ENCODE results near the gene FER1L5. TPM values are rescaled to one million over a fixed set of nuclear protein-coding genes. Genes with fewer than 3 reads are reported as not detected.

FER1L5 gene
- total RNA-seq, 2 experiments from 2014 or later: not detected

DNA sequence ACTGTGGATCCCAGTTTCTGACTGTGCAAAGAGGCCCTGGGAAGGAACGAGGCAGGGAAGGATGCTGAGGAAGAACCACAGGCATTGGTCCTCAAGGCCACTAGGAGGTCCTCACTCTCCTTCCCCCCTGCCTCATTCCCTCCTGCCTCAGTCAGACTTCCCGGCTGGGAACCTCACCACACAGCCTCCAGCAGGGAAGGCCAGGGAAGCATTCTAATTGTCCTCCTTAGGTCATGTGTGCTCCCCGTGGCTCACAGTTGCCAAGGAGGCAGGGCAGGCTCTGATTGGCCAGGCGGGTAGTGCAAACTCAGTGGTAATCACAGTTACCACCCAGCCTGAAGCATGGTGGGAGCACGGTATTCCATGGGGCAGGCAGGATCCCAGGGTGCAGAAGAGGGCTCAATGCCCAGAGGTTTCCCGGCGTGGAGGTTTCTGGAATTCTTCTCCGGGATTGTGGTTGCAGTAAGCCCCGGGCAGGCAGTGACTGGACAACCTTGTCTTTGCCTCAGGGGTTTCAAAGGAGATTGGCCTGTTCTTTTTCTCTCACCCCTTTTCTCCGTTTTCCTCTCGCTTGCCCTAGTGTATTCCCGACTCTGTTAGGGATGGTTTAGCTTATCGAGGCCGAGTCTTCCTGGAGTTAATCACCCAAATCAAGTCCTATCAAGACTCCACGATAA, 27.1 kb downstream of the FER1L5 start:
- no peaks in the 10 kb centered on the region for H3K4me1 Mint-ChIP-seq (ENCODE audit: low read depth)
- H3K27me3 Mint-ChIP-seq: no peaks in the 10 kb centered on the region
- no peak overlapping the region for H3K4me3 ChIP-seq (ENCODE audit: low read length)
- H3K36me3 Mint-ChIP-seq (ENCODE audit: low read depth): no peaks in the 10 kb centered on the region
- no peaks in the 10 kb centered on the region for H3K9me3 ChIP-seq (ENCODE audit: control insufficient read depth in 1 of 2, insufficient read depth in 1 of 2, low read length in 2 of 2)
- DNase-seq: no peak
- TF ChIP-seq, protein P1, sequence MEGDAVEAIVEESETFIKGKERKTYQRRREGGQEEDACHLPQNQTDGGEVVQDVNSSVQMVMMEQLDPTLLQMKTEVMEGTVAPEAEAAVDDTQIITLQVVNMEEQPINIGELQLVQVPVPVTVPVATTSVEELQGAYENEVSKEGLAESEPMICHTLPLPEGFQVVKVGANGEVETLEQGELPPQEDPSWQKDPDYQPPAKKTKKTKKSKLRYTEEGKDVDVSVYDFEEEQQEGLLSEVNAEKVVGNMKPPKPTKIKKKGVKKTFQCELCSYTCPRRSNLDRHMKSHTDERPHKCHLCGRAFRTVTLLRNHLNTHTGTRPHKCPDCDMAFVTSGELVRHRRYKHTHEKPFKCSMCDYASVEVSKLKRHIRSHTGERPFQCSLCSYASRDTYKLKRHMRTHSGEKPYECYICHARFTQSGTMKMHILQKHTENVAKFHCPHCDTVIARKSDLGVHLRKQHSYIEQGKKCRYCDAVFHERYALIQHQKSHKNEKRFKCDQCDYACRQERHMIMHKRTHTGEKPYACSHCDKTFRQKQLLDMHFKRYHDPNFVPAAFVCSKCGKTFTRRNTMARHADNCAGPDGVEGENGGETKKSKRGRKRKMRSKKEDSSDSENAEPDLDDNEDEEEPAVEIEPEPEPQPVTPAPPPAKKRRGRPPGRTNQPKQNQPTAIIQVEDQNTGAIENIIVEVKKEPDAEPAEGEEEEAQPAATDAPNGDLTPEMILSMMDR (IDR thresholded peaks at IDR 0.05): no peak
- H3K27ac Mint-ChIP-seq: no peak overlapping the region
- POLR2A ChIA-PET: no interaction called here
- no peaks in the 10 kb centered on the region for H3K4me1 ChIP-seq (ENCODE audit: insufficient read depth, low read length)
- no peak for ATAC-seq (ENCODE audit: poor library complexity)
- H3K36me3 ChIP-seq (ENCODE audit: insufficient read depth, low read length): no peaks in the 10 kb centered on the region
- H3K9me3 Mint-ChIP-seq: no peaks in the 10 kb centered on the region
- intact Hi-C loops (cut with DNase I, micrococcal nuclease): no loop called here
- no peaks in the 10 kb centered on the region for H3K27me3 ChIP-seq (ENCODE audit: control insufficient read depth in 1 of 2, insufficient read depth in 2 of 2, low read length in 2 of 2)
- CTCF ChIA-PET: no interaction called here
- H3K4me3 Mint-ChIP-seq: no peak overlapping the region
- H3K27ac ChIP-seq (ENCODE audit: low read depth in 1 of 2, low read length in 2 of 2): no peak overlapping the region

DNA sequence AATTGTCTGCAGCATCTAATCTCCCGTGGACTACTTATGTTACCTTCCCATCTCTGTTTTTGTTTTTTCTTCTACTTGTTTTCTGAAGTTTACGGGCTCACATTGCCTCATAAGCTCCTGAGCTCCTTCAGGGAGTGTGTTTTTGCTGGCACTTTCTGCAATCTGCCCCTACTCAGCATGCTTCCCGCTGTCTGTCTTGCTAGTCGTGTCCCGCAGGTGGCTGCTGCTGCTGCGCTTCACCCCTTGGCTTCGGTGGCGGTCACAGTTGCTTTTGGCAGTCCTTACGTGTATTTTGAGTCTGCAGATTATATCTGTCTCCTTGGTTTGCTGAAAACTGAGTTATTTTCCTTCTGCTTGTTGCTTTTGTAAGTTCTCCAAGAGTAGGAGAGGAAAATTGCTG, 37.3 kb downstream of the FER1L5 start:
- Histone ChIP-seq H3K9me3 (ENCODE audit: control insufficient read depth in 1 of 2, insufficient read depth in 1 of 2, low read length in 2 of 2) (no peaks in the 10 kb centered on the region), H3K27me3 (ENCODE audit: control insufficient read depth in 1 of 2, insufficient read depth in 2 of 2, low read length in 2 of 2) (no peaks in the 10 kb centered on the region), H3K4me3 (ENCODE audit: low read length) (no peak overlapping the region), H3K4me1 (ENCODE audit: insufficient read depth, low read length) (no peaks in the 10 kb centered on the region), H3K36me3 (ENCODE audit: insufficient read depth, low read length) (no peaks in the 10 kb centered on the region), H3K27ac (ENCODE audit: low read depth in 1 of 2, low read length in 2 of 2) (no peak overlapping the region)
- intact Hi-C loops (cut with DNase I, micrococcal nuclease): no loop called here
- DNase-seq: no peak
- no peak for ATAC-seq (ENCODE audit: poor library complexity)
- no peaks in the 10 kb centered on the region for H3K36me3 Mint-ChIP-seq (ENCODE audit: low read depth)
- ChIA-PET POLR2A (no interaction called here), CTCF (no interaction called here)
- no peaks in the 10 kb centered on the region for H3K4me1 Mint-ChIP-seq (ENCODE audit: low read depth)
- TF ChIP-seq, protein P1 (IDR thresholded peaks at IDR 0.05): no peak
- H3K27ac Mint-ChIP-seq: no peak overlapping the region
- H3K27me3 Mint-ChIP-seq: peaks cover 3% of the 10 kb centered on the region
- H3K9me3 Mint-ChIP-seq: no peaks in the 10 kb centered on the region
- no peak overlapping the region for H3K4me3 Mint-ChIP-seq

DNA sequence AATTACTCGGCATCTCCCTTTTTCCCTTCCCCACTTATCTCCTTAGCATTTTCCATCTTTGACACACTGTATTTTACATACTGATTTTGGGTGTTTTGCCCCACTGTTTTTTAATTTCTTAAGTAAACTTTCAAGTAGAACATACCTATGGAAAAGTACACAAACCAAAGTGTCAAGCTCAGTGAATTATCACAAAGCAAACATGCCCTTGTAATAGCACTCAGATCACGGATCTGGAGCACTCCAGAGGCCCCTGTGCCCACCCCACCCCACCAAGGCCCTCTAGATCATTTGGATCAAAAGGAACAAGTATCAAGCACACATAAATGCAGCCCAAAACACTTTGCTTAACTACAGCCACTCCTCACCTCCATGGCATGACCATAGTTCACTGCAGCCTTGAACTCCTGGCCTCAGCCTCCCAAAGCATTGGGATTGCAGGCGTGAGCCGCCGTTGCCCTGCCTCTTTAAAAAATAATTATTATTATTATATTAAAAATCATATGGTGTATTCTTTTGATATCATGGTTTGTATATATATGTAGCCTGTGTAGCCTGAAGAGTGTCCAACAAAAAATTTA, 38.1 kb downstream of the FER1L5 start:
- Histone ChIP-seq H3K27ac (ENCODE audit: low read depth in 1 of 2, low read length in 2 of 2) (no peak overlapping the region), H3K27me3 (ENCODE audit: control insufficient read depth in 1 of 2, insufficient read depth in 2 of 2, low read length in 2 of 2) (no peaks in the 10 kb centered on the region), H3K36me3 (ENCODE audit: insufficient read depth, low read length) (no peaks in the 10 kb centered on the region), H3K9me3 (ENCODE audit: control insufficient read depth in 1 of 2, insufficient read depth in 1 of 2, low read length in 2 of 2) (no peaks in the 10 kb centered on the region), H3K4me3 (ENCODE audit: low read length) (no peak overlapping the region), H3K4me1 (ENCODE audit: insufficient read depth, low read length) (no peaks in the 10 kb centered on the region)
- Mint-ChIP-seq H3K27me3 (peaks cover 3% of the 10 kb centered on the region), H3K4me1 (ENCODE audit: low read depth) (no peaks in the 10 kb centered on the region), H3K9me3 (no peaks in the 10 kb centered on the region), H3K4me3 (no peak overlapping the region), H3K36me3 (ENCODE audit: low read depth) (no peaks in the 10 kb centered on the region), H3K27ac (no peak overlapping the region)
- ChIA-PET CTCF (no interaction called here), POLR2A (no interaction called here)
- TF ChIP-seq, protein P1 (IDR thresholded peaks at IDR 0.05): no peak
- intact Hi-C loops (cut with DNase I, micrococcal nuclease): no loop called here
- ATAC-seq (ENCODE audit: poor library complexity) (no peak), DNase-seq (no peak)
